ENCODE measurements around the gene KCNG1. TPM values are rescaled to one million over a fixed set of nuclear protein-coding genes. Genes with fewer than 3 reads are reported as not detected.

The KCNG1 gene
- polyA plus RNA-seq, 1 donor from 2014 or later, result 1.7 TPM

DNA sequence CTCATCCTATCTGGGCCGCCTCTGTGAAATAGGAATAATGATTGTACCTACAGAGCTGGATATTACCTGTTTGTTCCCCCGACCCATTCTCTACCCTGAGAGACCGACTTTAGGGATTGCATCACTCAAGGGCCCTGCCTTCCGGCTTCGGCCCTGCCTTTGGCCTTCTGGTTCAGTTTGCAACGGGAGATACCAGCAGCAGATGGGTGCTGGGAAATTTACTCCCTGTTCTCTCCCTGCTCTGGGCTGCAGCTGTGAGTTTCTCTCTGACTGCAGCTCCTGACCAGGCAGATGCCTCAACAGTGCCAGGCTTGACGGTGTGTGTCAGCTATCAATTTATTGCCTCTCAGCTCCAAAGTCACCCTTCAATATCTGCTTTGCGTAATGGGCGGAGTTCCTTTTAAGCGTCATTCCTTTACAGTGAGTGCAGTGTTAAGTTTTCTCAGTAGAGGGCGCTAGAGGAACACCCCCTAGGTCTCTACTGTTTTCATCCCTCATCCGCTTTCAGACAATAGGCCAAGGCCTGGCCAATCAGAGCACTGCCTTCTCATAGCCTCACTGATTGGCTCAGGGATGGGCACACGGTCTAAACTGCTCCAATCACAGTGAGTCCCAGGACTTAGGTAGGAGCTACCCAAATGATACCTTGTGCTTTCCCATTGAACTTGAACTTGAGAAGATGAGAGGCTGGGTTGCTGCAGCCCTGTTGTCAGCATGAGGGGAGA is 30.0 kb downstream of the KCNG1 start:
- Histone ChIP-seq H3K27me3 (ENCODE audit: insufficient read depth, low read depth, low read length) (no peaks in the 10 kb centered on the region), H3K79me2 (replicated peaks; ENCODE audit: insufficient read depth, low read length) (no peaks in the 10 kb centered on the region), H3K4me3 (ENCODE audit: low read length) (no peak overlapping the region), H3K27ac (ENCODE audit: low read length) (no peak overlapping the region), H3K9me3 (ENCODE audit: low read length) (no peaks in the 10 kb centered on the region), H3K36me3 (ENCODE audit: insufficient read depth, low read length) (no peaks in the 10 kb centered on the region), H3K9ac (ENCODE audit: low read length) (no peak overlapping the region), H3K9me2 (ENCODE audit: insufficient read depth, low read length) (no peaks in the 10 kb centered on the region), H3K4me2 (ENCODE audit: low read length) (no peak overlapping the region), H4K20me1 (ENCODE audit: insufficient read depth) (no peaks in the 10 kb centered on the region), H3F3A (ENCODE audit: insufficient read depth, low read length, poor library complexity, severe bottlenecking) (no peaks in the 10 kb centered on the region), H2AFZ (ENCODE audit: low read depth, low read length) (no peak overlapping the region)
- TF ChIP-seq RAD21 (conservative IDR thresholded peaks at IDR 0.05) (peak; percentile 84), TAF1 (IDR thresholded peaks at IDR 0.05; ENCODE audit: low read depth) (no peak), SMC3 (conservative IDR thresholded peaks at IDR 0.05; ENCODE audit: poor library complexity) (peak; percentile 88), EZH2 (IDR thresholded peaks at IDR 0.05; ENCODE audit: borderline replicate concordance, insufficient read depth, low read length, poor library complexity, severe bottlenecking) (no peak)
- TF ChIP-seq, protein P1, sequence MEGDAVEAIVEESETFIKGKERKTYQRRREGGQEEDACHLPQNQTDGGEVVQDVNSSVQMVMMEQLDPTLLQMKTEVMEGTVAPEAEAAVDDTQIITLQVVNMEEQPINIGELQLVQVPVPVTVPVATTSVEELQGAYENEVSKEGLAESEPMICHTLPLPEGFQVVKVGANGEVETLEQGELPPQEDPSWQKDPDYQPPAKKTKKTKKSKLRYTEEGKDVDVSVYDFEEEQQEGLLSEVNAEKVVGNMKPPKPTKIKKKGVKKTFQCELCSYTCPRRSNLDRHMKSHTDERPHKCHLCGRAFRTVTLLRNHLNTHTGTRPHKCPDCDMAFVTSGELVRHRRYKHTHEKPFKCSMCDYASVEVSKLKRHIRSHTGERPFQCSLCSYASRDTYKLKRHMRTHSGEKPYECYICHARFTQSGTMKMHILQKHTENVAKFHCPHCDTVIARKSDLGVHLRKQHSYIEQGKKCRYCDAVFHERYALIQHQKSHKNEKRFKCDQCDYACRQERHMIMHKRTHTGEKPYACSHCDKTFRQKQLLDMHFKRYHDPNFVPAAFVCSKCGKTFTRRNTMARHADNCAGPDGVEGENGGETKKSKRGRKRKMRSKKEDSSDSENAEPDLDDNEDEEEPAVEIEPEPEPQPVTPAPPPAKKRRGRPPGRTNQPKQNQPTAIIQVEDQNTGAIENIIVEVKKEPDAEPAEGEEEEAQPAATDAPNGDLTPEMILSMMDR (IDR thresholded peaks at IDR 0.05; ENCODE audit: poor library complexity, severe bottlenecking), result peak; percentile 82

DNA sequence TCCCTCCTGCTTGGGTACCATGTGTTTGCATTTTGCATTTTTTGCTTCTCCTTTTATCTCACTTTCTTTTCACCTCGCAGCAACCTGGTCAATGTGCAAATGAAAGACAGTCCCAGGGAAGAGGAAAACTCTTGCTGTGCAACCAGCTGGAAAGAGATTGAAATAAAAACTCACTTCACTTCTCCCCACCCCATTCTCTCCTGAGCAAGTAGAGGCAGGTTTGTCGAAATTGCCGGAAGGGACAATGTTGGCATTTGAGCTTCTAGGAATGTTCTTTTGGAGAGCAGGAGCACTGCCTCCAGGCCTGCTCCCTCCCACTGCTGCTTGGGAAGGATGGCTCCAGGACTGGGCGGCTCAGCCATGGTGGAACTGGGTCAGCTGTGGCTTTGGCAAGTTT is 30.6 kb downstream of the KCNG1 start:
- Histone ChIP-seq H3K4me3 (ENCODE audit: low read length) (no peak overlapping the region), H3K27me3 (ENCODE audit: insufficient read depth, low read depth, low read length) (no peaks in the 10 kb centered on the region), H3K79me2 (replicated peaks; ENCODE audit: insufficient read depth, low read length) (no peaks in the 10 kb centered on the region), H4K20me1 (ENCODE audit: insufficient read depth) (no peaks in the 10 kb centered on the region), H3F3A (ENCODE audit: insufficient read depth, low read length, poor library complexity, severe bottlenecking) (no peaks in the 10 kb centered on the region), H3K9me2 (ENCODE audit: insufficient read depth, low read length) (no peaks in the 10 kb centered on the region), H3K4me2 (ENCODE audit: low read length) (no peak overlapping the region), H3K36me3 (ENCODE audit: insufficient read depth, low read length) (no peaks in the 10 kb centered on the region), H3K27ac (ENCODE audit: low read length) (no peak overlapping the region), H3K9me3 (ENCODE audit: low read length) (no peaks in the 10 kb centered on the region), H3K9ac (ENCODE audit: low read length) (no peak overlapping the region), H2AFZ (ENCODE audit: low read depth, low read length) (no peak overlapping the region)
- TF ChIP-seq, protein P1 (IDR thresholded peaks at IDR 0.05; ENCODE audit: poor library complexity, severe bottlenecking), result no peak
- TF ChIP-seq MXI1 (conservative IDR thresholded peaks at IDR 0.05; ENCODE audit: poor library complexity, severe bottlenecking), result no peak
- no peak for TF ChIP-seq TAF1 (IDR thresholded peaks at IDR 0.05; ENCODE audit: low read depth)
- TF ChIP-seq, protein P2, sequence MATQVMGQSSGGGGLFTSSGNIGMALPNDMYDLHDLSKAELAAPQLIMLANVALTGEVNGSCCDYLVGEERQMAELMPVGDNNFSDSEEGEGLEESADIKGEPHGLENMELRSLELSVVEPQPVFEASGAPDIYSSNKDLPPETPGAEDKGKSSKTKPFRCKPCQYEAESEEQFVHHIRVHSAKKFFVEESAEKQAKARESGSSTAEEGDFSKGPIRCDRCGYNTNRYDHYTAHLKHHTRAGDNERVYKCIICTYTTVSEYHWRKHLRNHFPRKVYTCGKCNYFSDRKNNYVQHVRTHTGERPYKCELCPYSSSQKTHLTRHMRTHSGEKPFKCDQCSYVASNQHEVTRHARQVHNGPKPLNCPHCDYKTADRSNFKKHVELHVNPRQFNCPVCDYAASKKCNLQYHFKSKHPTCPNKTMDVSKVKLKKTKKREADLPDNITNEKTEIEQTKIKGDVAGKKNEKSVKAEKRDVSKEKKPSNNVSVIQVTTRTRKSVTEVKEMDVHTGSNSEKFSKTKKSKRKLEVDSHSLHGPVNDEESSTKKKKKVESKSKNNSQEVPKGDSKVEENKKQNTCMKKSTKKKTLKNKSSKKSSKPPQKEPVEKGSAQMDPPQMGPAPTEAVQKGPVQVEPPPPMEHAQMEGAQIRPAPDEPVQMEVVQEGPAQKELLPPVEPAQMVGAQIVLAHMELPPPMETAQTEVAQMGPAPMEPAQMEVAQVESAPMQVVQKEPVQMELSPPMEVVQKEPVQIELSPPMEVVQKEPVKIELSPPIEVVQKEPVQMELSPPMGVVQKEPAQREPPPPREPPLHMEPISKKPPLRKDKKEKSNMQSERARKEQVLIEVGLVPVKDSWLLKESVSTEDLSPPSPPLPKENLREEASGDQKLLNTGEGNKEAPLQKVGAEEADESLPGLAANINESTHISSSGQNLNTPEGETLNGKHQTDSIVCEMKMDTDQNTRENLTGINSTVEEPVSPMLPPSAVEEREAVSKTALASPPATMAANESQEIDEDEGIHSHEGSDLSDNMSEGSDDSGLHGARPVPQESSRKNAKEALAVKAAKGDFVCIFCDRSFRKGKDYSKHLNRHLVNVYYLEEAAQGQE (IDR thresholded peaks at IDR 0.05; ENCODE audit: borderline replicate concordance), result no peak
- no peak for TF ChIP-seq EZH2 (IDR thresholded peaks at IDR 0.05; ENCODE audit: borderline replicate concordance, insufficient read depth, low read length, poor library complexity, severe bottlenecking)
- TF ChIP-seq RAD21 (conservative IDR thresholded peaks at IDR 0.05), result no peak
- TF ChIP-seq POLR2AphosphoS5 (IDR thresholded peaks at IDR 0.05), result no peak
- no peak for TF ChIP-seq SMC3 (conservative IDR thresholded peaks at IDR 0.05; ENCODE audit: poor library complexity)
- TF ChIP-seq EP300 (conservative IDR thresholded peaks at IDR 0.05; ENCODE audit: poor library complexity, severe bottlenecking), result no peak

Measured in neural cell (in vitro differentiated cells).